ENCODE data around the gene LMLN.

Gene LMLN

DNA sequence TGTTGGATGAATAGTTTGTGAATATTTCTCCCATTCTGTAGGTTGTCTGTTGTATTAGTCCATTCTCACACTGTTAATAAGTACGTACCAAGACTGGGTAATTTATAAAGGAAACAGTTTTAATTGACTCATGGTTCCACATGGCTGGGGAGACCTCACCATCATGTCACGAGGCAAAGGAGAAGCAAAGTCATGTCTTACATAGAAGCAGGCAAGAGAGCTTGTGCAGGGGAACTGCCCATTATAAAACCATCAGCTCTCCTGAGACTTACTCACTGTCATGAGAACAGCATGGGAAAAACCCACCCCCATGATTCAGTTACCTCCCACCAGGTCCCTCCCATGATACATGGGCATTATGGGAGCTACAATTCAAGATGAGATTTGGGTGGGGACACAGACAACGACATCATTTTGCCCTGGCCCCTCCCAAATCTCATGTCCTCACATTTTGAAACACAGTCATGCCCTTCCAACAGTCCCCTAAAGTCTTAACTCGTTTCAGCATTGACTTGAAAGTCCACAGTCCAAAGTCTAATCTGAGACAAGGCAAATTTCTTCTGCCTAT is 133.2 kb downstream of the LMLN start:
- H3K27ac ChIP-seq (ENCODE audit: low read depth, low read length), result no peak overlapping the region
- no peak overlapping the region for H3K4me3 ChIP-seq (ENCODE audit: low read depth in 1 of 2, low read length in 2 of 2)
- peaks cover 0 to 8% of the 10 kb centered on the region in 2 donors for H3K27me3 ChIP-seq (ENCODE audit: control insufficient read depth in 1 of 2, insufficient read depth in 2 of 2, low read length in 2 of 2)
- no peaks in the 10 kb centered on the region for H3K4me1 ChIP-seq (ENCODE audit: control insufficient read depth in 1 of 2, insufficient read depth in 2 of 2, low read length in 2 of 2)
- no peaks in the 10 kb centered on the region for H3K36me3 ChIP-seq (ENCODE audit: control insufficient read depth in 1 of 2, insufficient read depth in 2 of 2, low read length in 2 of 2)
- H3K9ac ChIP-seq (ENCODE audit: low read depth in 1 of 2, low read length in 2 of 2), result no peak overlapping the region
- no peaks in the 10 kb centered on the region for H3K9me3 ChIP-seq (ENCODE audit: control insufficient read depth in 1 of 2, low read length in 2 of 2)

All from duodenal mucosa (tissue), 2 donors.